MCF 10A (cell line): ENCODE results near the gene CR1. TPM values are rescaled to one million over a fixed set of nuclear protein-coding genes. Genes with fewer than 3 reads are reported as not detected.
"Not testable (repeated sequence)": the region's sequence is repeated elsewhere in the genome, so short reads cannot be mapped to it uniquely, and the experiment has no call there.

Experiments used
- BruUV-seq: library from RNA; stranded (reverse); fragments of 400-500 nt; replicated peaks from 2 replicates; lab custom pipeline; 2021; lab: Mats Ljungman, UMichigan
- CTCF ChIA-PET: fragments of 300-600 bp; sonication (Branson Sonifier 250); formaldehyde crosslinking; extraction: SDS; loops from one replicate; lab custom pipeline; 2021; ENCODE audit warnings: antibody characterized with exemption, inconsistent platforms; lab: Yijun Ruan, JAX
- POLR2A ChIA-PET: fragments of 300-600, 350-650 bp; sonication (Branson Sonifier 250); formaldehyde crosslinking; extraction: SDS; loops from one replicate; lab custom pipeline; 2020; ENCODE audit warnings: antibody characterized with exemption, inconsistent platforms; lab: Yijun Ruan, JAX
- DNase-seq: peaks from one replicate; pipeline ENCODE4 v3.0.0-alpha.2; 2018; ENCODE audit not compliant: unreplicated experiment
- H3K27ac Mint-ChIP-seq: one replicate; pipeline ENCODE4 v1.8.0; 2022; ENCODE audit warnings: mild to moderate bottlenecking, low read depth, mixed read lengths; ENCODE audit not compliant: unreplicated experiment
- H3K27me3 Mint-ChIP-seq: one replicate; pipeline ENCODE4 v1.8.0; 2022; ENCODE audit warnings: mixed read lengths; ENCODE audit not compliant: insufficient read depth, unreplicated experiment
- H3K36me3 Mint-ChIP-seq: one replicate; pipeline ENCODE4 v1.8.0; 2022; ENCODE audit warnings: mild to moderate bottlenecking, moderate library complexity, mixed read lengths; ENCODE audit not compliant: insufficient read depth, unreplicated experiment
- H3K4me1 Mint-ChIP-seq: one replicate; pipeline ENCODE4 v1.8.0; 2022; ENCODE audit warnings: mixed read lengths; ENCODE audit not compliant: insufficient read depth, unreplicated experiment
- H3K4me3 Mint-ChIP-seq: one replicate; pipeline ENCODE4 v1.8.0; 2022; ENCODE audit warnings: mild to moderate bottlenecking, moderate library complexity, mixed read lengths; ENCODE audit not compliant: unreplicated experiment
- H3K9me3 Mint-ChIP-seq: one replicate; pipeline ENCODE4 v1.8.0; 2022; ENCODE audit warnings: mixed read lengths; ENCODE audit not compliant: unreplicated experiment
- CTCF ChIP-seq: fragments of 200-600 bp; IDR thresholded peaks from one replicate; pipeline ENCODE4 v1.8.0; 2022; ENCODE audit warnings: antibody characterized with exemption, mild to moderate bottlenecking; ENCODE audit not compliant: unreplicated experiment
- intact Hi-C: fragments of 100-400 bp; cut with micrococcal nuclease; formaldehyde crosslinking; loops from 2 replicates; pipeline ENCODE4 v1.14.1; 2022
- total RNA-seq: library from RNA; stranded (reverse); gene quantifications from 2 replicates; pipeline ENCODE4 v1.2.3, GENCODE V29; 2022

Gene CR1
- total RNA-seq, 1 experiment from 2014 or later: not detected

- peaks cover 37% of the 10 kb centered on the region for H3K27me3 Mint-ChIP-seq
- BruUV-seq, H3K9me3 Mint-ChIP-seq, H3K4me1 Mint-ChIP-seq, POLR2A ChIA-PET, intact Hi-C loops, DNase-seq, H3K27ac Mint-ChIP-seq, H3K36me3 Mint-ChIP-seq, H3K4me3 Mint-ChIP-seq: not testable (repeated sequence)
- CTCF ChIA-PET: interaction anchor here (1.6 kb wide), 1 partner anchor 15 kb away, joined by 4 read pairs; no protein-coding TSS in a partner anchor
These were observed 139.7 kb downstream of the CR1 start for GRCh38 chr1:207635569-207636186.

- H3K27ac Mint-ChIP-seq, H3K36me3 Mint-ChIP-seq, DNase-seq, H3K4me3 Mint-ChIP-seq, H3K9me3 Mint-ChIP-seq, BruUV-seq, intact Hi-C loops, H3K4me1 Mint-ChIP-seq: not testable (repeated sequence)
- POLR2A ChIA-PET: interaction anchor here (1.0 kb wide), 1 partner anchor 11 kb away, joined by 3 read pairs; no protein-coding TSS in a partner anchor
- peaks cover 34% of the 10 kb centered on the region for H3K27me3 Mint-ChIP-seq
- CTCF ChIA-PET: interaction anchor here (0.9 to 1.8 kb wide), 2 partner anchors 18 to 60 kb away, joined by 4 to 5 read pairs; no protein-coding TSS in a partner anchor
These were observed 142.7 kb downstream of the CR1 start for GRCh38 chr1:207638487-207639145.

- BruUV-seq, H3K4me1 Mint-ChIP-seq, DNase-seq, H3K4me3 Mint-ChIP-seq, H3K9me3 Mint-ChIP-seq, intact Hi-C loops, H3K27ac Mint-ChIP-seq, H3K36me3 Mint-ChIP-seq: not testable (repeated sequence)
- CTCF ChIA-PET: interaction anchor here (0.9 to 1.8 kb wide), 2 partner anchors 19 to 60 kb away, joined by 4 to 5 read pairs; no protein-coding TSS in a partner anchor
- POLR2A ChIA-PET: interaction anchor here (1.0 kb wide), 1 partner anchor 10 kb away, joined by 3 read pairs; no protein-coding TSS in a partner anchor
- peaks cover 26% of the 10 kb centered on the region for H3K27me3 Mint-ChIP-seq
These were observed 143.4 kb downstream of the CR1 start for GRCh38 chr1:207639362-207639761.

GRCh38 chr1:207644166-207644851, 148.4 kb downstream of the CR1 start:
- H3K9me3 Mint-ChIP-seq: no peaks in the 10 kb centered on the region
- intact Hi-C loops: no loop called here
- CTCF ChIA-PET: no interaction called here
- no peak for TF ChIP-seq CTCF
- peaks cover 7% of the 10 kb centered on the region for H3K4me1 Mint-ChIP-seq
- peak overlapping the region; percentile 13 for H3K4me3 Mint-ChIP-seq
- H3K36me3 Mint-ChIP-seq: no peaks in the 10 kb centered on the region
- H3K27me3 Mint-ChIP-seq: peaks cover 2% of the 10 kb centered on the region
- no TSS peak for BruUV-seq
- no peak for DNase-seq
- H3K27ac Mint-ChIP-seq: no peak overlapping the region
- POLR2A ChIA-PET: interaction anchor here (0.7 kb wide), 1 partner anchor 38 kb away, joined by 4 read pairs; no protein-coding TSS in a partner anchor

GRCh38 chr1:207644852-207645634, 149.1 kb downstream of the CR1 start, which contains the start of gene CR1L:
CR1L (plus strand) TSS chr1:207645133; CDS start chr1:207645234, 101 bp downstream.
- peaks cover 7% of the 10 kb centered on the region for H3K4me1 Mint-ChIP-seq
- ChIA-PET POLR2A (no interaction called here), CTCF (interaction anchor here (1.0 to 1.1 kb wide), 2 partner anchors 25 to 145 kb away, joined by 3 to 4 read pairs; no protein-coding TSS in a partner anchor)
- no TSS peak for BruUV-seq
- no peaks in the 10 kb centered on the region for H3K27me3 Mint-ChIP-seq
- peak within 1 kb of the TSS; percentile 13 for H3K4me3 Mint-ChIP-seq
- intact Hi-C loops: no loop called here
- no peak for TF ChIP-seq CTCF
- H3K27ac Mint-ChIP-seq: no peak within 1 kb of the TSS
- no peaks in the 10 kb centered on the region for H3K9me3 Mint-ChIP-seq
- DNase-seq: peak; percentile 39
- H3K36me3 Mint-ChIP-seq: no peaks in the 10 kb centered on the region
